Measurements from ENCODE around the gene HPX. TPM values are rescaled to one million over a fixed set of nuclear protein-coding genes. Genes with fewer than 3 reads are reported as not detected.
A peak's percentile ranks its signal among the peaks of the same experiment; 100 is the strongest.

HPX gene
- total and polyA plus RNA-seq, 3 donors from 2014 or later: 2.7 to 4.2 (median 3.1) TPM

- intact Hi-C loops (cut with DNase I; ENCODE audit: low total_unique reads): no loop called here
- TF ChIP-seq CTCF (IDR thresholded peaks at IDR 0.05) (peak in 2 of 3 experiments; percentile 44 to 57), POLR2A (IDR thresholded peaks at IDR 0.05) (no peak)
- Histone ChIP-seq H3K9me3 (no peaks in the 10 kb centered on the region), H3K27me3 (no peaks in the 10 kb centered on the region), H3K36me3 (ENCODE audit: low read depth, missing control alignments) (no peaks in the 10 kb centered on the region), H3K4me3 (no peak overlapping the region), H3K27ac (no peak overlapping the region), H3K4me1 (no peaks in the 10 kb centered on the region)
- peak; percentile 57 for DNase-seq
- 17 to 46% methylated on average over 1 of the region's 1 CpG for WGBS, 2 donors
These were observed 1.7 kb downstream of the HPX start for GRCh38 chr11:6438979-6439571.

GRCh38 chr11:6437993-6438392 is 2.8 kb downstream of the HPX start:
- intact Hi-C loops (cut with DNase I; ENCODE audit: low total_unique reads): no loop called here
- H3K4me1 ChIP-seq: no peaks in the 10 kb centered on the region
- H3K4me3 ChIP-seq: no peak overlapping the region
- DNase-seq: no peak
- no peak overlapping the region for H3K27ac ChIP-seq
- H3K36me3 ChIP-seq (ENCODE audit: low read depth, missing control alignments): no peaks in the 10 kb centered on the region
- no peaks in the 10 kb centered on the region for H3K9me3 ChIP-seq
- no peak for TF ChIP-seq CTCF (IDR thresholded peaks at IDR 0.05)
- no peak for TF ChIP-seq POLR2A (IDR thresholded peaks at IDR 0.05)
- no peaks in the 10 kb centered on the region for H3K27me3 ChIP-seq
- 70 to 71% methylated on average over 3 of the region's 3 CpGs for WGBS, 2 donors

- no peak for DNase-seq
- Histone ChIP-seq H3K4me3 (no peak overlapping the region), H3K27ac (no peak overlapping the region), H3K27me3 (no peaks in the 10 kb centered on the region), H3K4me1 (no peaks in the 10 kb centered on the region), H3K36me3 (ENCODE audit: low read depth, missing control alignments) (no peaks in the 10 kb centered on the region), H3K9me3 (no peaks in the 10 kb centered on the region)
- TF ChIP-seq CTCF (IDR thresholded peaks at IDR 0.05): no peak
- TF ChIP-seq POLR2A (IDR thresholded peaks at IDR 0.05): no peak
- intact Hi-C loops (cut with DNase I; ENCODE audit: low total_unique reads): no loop called here
- 88 to 96% methylated on average over 2 to 12 of the region's 12 CpGs for WGBS, 2 donors
These were observed 3.4 kb downstream of the HPX start for GRCh38 chr11:6437423-6437822.

GRCh38 chr11:6433998-6434660 is 6.7 kb downstream of the HPX start:
- intact Hi-C loops (cut with DNase I; ENCODE audit: low total_unique reads): no loop called here
- DNase-seq: no peak
- Histone ChIP-seq H3K9me3 (no peaks in the 10 kb centered on the region), H3K4me1 (no peaks in the 10 kb centered on the region), H3K4me3 (no peak overlapping the region), H3K27ac (no peak overlapping the region), H3K36me3 (ENCODE audit: low read depth, missing control alignments) (no peaks in the 10 kb centered on the region), H3K27me3 (no peaks in the 10 kb centered on the region)
- TF ChIP-seq CTCF (IDR thresholded peaks at IDR 0.05): no peak
- no peak for TF ChIP-seq POLR2A (IDR thresholded peaks at IDR 0.05)
- 70 to 82% methylated on average over 5 of the region's 5 CpGs for WGBS, 2 donors

GRCh38 chr11:6431861-6432260 is 8.9 kb downstream of the HPX start:
- no peak for DNase-seq
- intact Hi-C loops (cut with DNase I; ENCODE audit: low total_unique reads): no loop called here

More at GRCh38 chr11:6431861-6432260, 8.9 kb downstream of the HPX start:
- Histone ChIP-seq H3K4me1 (no peaks in the 10 kb centered on the region), H3K27ac (no peak overlapping the region), H3K36me3 (ENCODE audit: low read depth, missing control alignments) (no peaks in the 10 kb centered on the region), H3K9me3 (no peaks in the 10 kb centered on the region), H3K4me3 (no peak overlapping the region), H3K27me3 (no peaks in the 10 kb centered on the region)
- TF ChIP-seq POLR2A (IDR thresholded peaks at IDR 0.05) (no peak), CTCF (IDR thresholded peaks at IDR 0.05) (no peak)
- WGBS, 2 donors: 96 to 100% methylated on average over 2 to 3 of the region's 3 CpGs

Measured in testis (tissue), 3 donors.